Panc1 (cell line): ENCODE results near the gene C6. TPM values are rescaled to one million over a fixed set of nuclear protein-coding genes. Genes with fewer than 3 reads are reported as not detected.

Experiments
- ATAC-seq: fragments of 200-7000 bp; cut with Tn5 transposase; 2 replicates; pipeline ENCODE4 v1.9.1; 2020; ENCODE audit warnings: mild to moderate bottlenecking, moderate library complexity
- BruUV-seq: library from RNA; stranded (reverse); fragments of 400-500 nt; replicated peaks from 2 replicates; lab custom pipeline; 2021; lab: Mats Ljungman, UMichigan
- CTCF ChIA-PET: fragments of 300-600 bp; sonication (Branson Sonifier 250); formaldehyde crosslinking; loops from one replicate; lab custom pipeline; 2022; ENCODE audit warnings: antibody characterized with exemption; lab: Charles Lee
- POLR2A ChIA-PET: fragments of 300-600 bp; sonication (Branson Sonifier 250); formaldehyde crosslinking; loops from one replicate; lab custom pipeline; 2022; ENCODE audit warnings: antibody characterized with exemption; lab: Charles Lee
- DNase-seq: peaks from one replicate; pipeline ENCODE4 v3.0.0-alpha.2; 2010; ENCODE audit warnings: low read depth, low spot score
- H3K27ac ChIP-seq: 2 replicates; pipeline ENCODE4 v1.5.1; 2011; ENCODE audit warnings: mild to moderate bottlenecking, low read length, inconsistent platforms
- H3K27me3 ChIP-seq: fragments of 200-500 bp; sonication (Bioruptor generic); 2 replicates; pipeline ENCODE4 v1.6.0; 2014; ENCODE audit warnings: low read length, inconsistent platforms; ENCODE audit not compliant: control insufficient read depth, insufficient read depth
- H3K36me3 ChIP-seq: fragments of 200-500 bp; sonication (Bioruptor generic); 2 replicates; pipeline ENCODE4 v1.5.1; 2014; ENCODE audit warnings: inconsistent platforms, mild to moderate bottlenecking, low read length, moderate library complexity; ENCODE audit not compliant: control insufficient read depth, insufficient read depth
- H3K4me1 ChIP-seq: 2 replicates; pipeline ENCODE4 v1.5.1; 2011; ENCODE audit warnings: inconsistent platforms, mild to moderate bottlenecking, low read length, moderate library complexity; ENCODE audit not compliant: control insufficient read depth, insufficient read depth
- H3K4me3 ChIP-seq, 2 experiments: 2 replicates each; pipeline ENCODE4 v1.5.1; 2011 to 2012; ENCODE audit warnings: low read depth in 2 of 2, low read length in 2 of 2, mild to moderate bottlenecking in 2 of 2, inconsistent platforms in 1 of 2, moderate library complexity in 1 of 2
- H3K9me3 ChIP-seq: fragments of 200-500 bp; sonication (Bioruptor generic); 2 replicates; pipeline ENCODE4 v1.5.1; 2014; ENCODE audit warnings: low read depth, mild to moderate bottlenecking, inconsistent platforms, low read length, moderate library complexity; ENCODE audit not compliant: control insufficient read depth, insufficient read depth
- POLR2AphosphoS5 ChIP-seq: IDR thresholded peaks from 2 replicates; pipeline ENCODE4 v1.6.1; 2012; ENCODE audit warnings: mild to moderate bottlenecking, low read depth, low read length, moderate library complexity
- SIN3A ChIP-seq: IDR thresholded peaks from 2 replicates; pipeline ENCODE4 v1.6.1; 2012; ENCODE audit warnings: low read depth, mild to moderate bottlenecking, low read length, moderate library complexity, borderline replicate concordance; ENCODE audit not compliant: insufficient read depth
- TCF7L2 ChIP-seq: IDR thresholded peaks from 2 replicates; pipeline ENCODE4 v1.6.1; 2011; ENCODE audit warnings: mild to moderate bottlenecking, low read depth, low read length, inconsistent platforms
- in situ Hi-C: cut with HindIII; loops from 2 replicates; pipeline ENCODE4 v1.10.0; 2016; ENCODE audit warnings: low sequenced_read_pairs, low pct_unique_long_range_greater_than_20kb
- intact Hi-C: fragments of 100-400 bp; cut with micrococcal nuclease; formaldehyde crosslinking; loops from one replicate; pipeline ENCODE4 v1.10.0; 2022; ENCODE audit not compliant: unreplicated experiment
- total RNA-seq: library from RNA; stranded (reverse); gene quantifications from one replicate; pipeline ENCODE4 v1.2.1, GENCODE V29; 2021; ENCODE audit not compliant: unreplicated experiment
- TF ChIP-seq, protein P1 (sequence below): fragments of 450-650 bp; IDR thresholded peaks from 2 replicates; pipeline ENCODE4 v1.5.1; 2017; ENCODE audit warnings: mild to moderate bottlenecking
- TF ChIP-seq, protein P2 (sequence below), 2 experiments: IDR thresholded peaks; 2 replicates each; pipeline ENCODE4 v1.6.1; 2011 to 2012; ENCODE audit warnings: low read depth in 2 of 2, control low read depth in 1 of 2, low read length in 1 of 2, mild to moderate bottlenecking in 1 of 2, moderate library complexity in 1 of 2; ENCODE audit not compliant: insufficient read depth in 1 of 2

Gene C6
- total RNA-seq, 1 experiment from 2014 or later = 0.13 TPM

DNA sequence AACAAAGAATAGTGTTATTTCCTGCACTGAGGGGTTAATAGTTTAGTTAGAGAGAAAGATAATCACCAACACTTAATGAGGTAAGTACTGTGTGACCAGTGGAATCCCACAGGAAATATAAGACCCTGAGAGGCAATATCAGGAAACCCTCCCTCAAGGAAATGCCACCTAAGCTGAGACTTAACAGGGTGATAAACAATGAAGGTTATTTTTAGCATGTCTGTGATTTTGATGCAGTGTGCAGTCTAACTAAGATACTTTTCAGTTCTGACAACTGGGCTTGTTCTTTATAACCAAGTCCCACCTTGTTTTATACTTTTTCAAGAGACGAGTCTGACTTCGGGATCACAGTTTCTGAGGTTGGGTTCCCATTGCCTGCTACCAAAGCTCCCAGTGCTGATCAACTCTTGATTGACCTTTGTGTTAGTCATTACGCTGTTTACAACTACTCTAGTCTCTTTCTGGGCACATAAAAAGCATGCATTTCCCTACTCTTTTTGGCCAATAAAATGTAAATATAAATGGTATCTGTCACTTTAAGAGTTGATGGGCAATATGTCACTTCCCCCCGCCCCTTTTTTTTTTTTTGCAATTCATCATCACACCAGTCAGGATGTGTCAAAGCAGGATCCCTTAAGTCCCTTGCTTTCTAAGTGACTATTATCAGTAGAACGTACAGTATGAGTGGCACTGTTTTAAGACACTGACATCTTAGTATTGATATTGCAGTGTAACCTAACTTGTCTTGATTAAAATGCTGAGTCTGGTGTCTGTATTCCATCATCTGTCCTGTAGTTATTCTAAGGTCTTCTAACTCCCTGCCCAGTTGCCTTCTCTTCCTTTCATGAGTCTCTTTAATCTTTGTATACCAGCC, 31.4 kb downstream of the C6 start:
- Histone ChIP-seq H3K27ac (no peak overlapping the region), H3K4me1 (no peaks in the 10 kb centered on the region), H3K9me3 (no peaks in the 10 kb centered on the region), H3K4me3 (no peak overlapping the region), H3K36me3 (no peaks in the 10 kb centered on the region), H3K27me3 (no peaks in the 10 kb centered on the region)
- TF ChIP-seq SIN3A = no peak
- no peak for TF ChIP-seq TCF7L2
- TF ChIP-seq, protein P1, sequence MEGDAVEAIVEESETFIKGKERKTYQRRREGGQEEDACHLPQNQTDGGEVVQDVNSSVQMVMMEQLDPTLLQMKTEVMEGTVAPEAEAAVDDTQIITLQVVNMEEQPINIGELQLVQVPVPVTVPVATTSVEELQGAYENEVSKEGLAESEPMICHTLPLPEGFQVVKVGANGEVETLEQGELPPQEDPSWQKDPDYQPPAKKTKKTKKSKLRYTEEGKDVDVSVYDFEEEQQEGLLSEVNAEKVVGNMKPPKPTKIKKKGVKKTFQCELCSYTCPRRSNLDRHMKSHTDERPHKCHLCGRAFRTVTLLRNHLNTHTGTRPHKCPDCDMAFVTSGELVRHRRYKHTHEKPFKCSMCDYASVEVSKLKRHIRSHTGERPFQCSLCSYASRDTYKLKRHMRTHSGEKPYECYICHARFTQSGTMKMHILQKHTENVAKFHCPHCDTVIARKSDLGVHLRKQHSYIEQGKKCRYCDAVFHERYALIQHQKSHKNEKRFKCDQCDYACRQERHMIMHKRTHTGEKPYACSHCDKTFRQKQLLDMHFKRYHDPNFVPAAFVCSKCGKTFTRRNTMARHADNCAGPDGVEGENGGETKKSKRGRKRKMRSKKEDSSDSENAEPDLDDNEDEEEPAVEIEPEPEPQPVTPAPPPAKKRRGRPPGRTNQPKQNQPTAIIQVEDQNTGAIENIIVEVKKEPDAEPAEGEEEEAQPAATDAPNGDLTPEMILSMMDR = no peak
- no peak for ATAC-seq
- no peak for DNase-seq
- BruUV-seq = no TSS peak
- POLR2A ChIA-PET = no interaction called here
- in situ Hi-C loops = no loop called here
- intact Hi-C loops = no loop called here
- CTCF ChIA-PET = no interaction called here

DNA sequence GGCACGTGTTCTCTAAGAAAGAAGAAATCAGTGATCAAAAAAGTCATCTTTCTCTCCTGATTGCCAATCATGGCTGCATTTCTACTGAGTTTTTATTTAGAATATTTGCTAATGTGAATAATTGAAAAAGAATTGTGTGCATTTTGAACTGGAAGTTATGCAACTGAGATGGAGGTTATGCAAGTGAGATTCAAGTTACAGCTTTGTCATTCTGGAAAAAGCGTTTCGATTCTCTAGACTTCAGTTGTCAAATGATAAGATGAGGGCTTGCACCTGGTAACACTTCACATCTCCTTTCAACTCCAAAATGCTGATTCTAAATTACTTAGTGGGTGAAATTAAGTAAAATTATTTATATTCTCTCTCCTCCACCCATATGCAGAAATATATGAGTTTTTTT, 36.4 kb downstream of the C6 start:
- DNase-seq (no peak), ATAC-seq (no peak)
- Histone ChIP-seq H3K9me3 (no peaks in the 10 kb centered on the region), H3K27me3 (no peaks in the 10 kb centered on the region), H3K4me1 (no peaks in the 10 kb centered on the region), H3K27ac (no peak overlapping the region), H3K4me3 (no peak overlapping the region), H3K36me3 (no peaks in the 10 kb centered on the region)
- in situ Hi-C loops (no loop called here), intact Hi-C loops (no loop called here)
- CTCF ChIA-PET = no interaction called here
- no TSS peak for BruUV-seq
- TF ChIP-seq SIN3A = no peak
- no peak for TF ChIP-seq POLR2AphosphoS5
- TF ChIP-seq, protein P2, sequence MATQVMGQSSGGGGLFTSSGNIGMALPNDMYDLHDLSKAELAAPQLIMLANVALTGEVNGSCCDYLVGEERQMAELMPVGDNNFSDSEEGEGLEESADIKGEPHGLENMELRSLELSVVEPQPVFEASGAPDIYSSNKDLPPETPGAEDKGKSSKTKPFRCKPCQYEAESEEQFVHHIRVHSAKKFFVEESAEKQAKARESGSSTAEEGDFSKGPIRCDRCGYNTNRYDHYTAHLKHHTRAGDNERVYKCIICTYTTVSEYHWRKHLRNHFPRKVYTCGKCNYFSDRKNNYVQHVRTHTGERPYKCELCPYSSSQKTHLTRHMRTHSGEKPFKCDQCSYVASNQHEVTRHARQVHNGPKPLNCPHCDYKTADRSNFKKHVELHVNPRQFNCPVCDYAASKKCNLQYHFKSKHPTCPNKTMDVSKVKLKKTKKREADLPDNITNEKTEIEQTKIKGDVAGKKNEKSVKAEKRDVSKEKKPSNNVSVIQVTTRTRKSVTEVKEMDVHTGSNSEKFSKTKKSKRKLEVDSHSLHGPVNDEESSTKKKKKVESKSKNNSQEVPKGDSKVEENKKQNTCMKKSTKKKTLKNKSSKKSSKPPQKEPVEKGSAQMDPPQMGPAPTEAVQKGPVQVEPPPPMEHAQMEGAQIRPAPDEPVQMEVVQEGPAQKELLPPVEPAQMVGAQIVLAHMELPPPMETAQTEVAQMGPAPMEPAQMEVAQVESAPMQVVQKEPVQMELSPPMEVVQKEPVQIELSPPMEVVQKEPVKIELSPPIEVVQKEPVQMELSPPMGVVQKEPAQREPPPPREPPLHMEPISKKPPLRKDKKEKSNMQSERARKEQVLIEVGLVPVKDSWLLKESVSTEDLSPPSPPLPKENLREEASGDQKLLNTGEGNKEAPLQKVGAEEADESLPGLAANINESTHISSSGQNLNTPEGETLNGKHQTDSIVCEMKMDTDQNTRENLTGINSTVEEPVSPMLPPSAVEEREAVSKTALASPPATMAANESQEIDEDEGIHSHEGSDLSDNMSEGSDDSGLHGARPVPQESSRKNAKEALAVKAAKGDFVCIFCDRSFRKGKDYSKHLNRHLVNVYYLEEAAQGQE (IDR thresholded peaks at IDR 0.05; ENCODE audit: insufficient read depth in 1 of 2, low read depth in 2 of 2, low read length in 1 of 2) = no peak
- POLR2A ChIA-PET = interaction anchor here (0.6 kb wide), 1 partner anchor 35 kb away, joined by 4 read pairs; no protein-coding TSS in a partner anchor

DNA sequence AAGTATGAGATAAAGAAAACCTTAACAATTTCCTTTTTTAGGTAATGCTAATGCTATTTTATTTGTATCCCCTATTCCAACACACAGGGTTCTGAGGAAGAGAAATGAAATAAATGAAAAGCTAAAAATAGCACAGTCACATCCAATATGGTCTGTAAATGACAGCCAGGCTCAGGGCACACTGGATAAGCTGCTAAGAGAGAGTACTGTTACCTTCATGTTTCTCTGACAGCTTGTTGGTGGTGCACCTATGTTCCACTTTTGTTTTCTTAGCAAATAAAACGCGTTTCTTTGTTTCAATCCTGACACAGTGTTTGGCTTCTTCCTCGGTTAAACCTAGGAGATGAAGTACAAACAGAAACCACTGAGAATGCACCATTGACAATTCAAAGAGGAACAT, 41.3 kb downstream of the C6 start:
- ChIA-PET POLR2A (no interaction called here), CTCF (no interaction called here)
- TF ChIP-seq POLR2AphosphoS5 (no peak), TCF7L2 (no peak), SIN3A (no peak)
- TF ChIP-seq, protein P1 = no peak
- TF ChIP-seq, protein P2 (IDR thresholded peaks at IDR 0.05; ENCODE audit: insufficient read depth in 1 of 2, low read depth in 2 of 2, low read length in 1 of 2) = no peak
- intact Hi-C loops (no loop called here), in situ Hi-C loops (no loop called here)
- Histone ChIP-seq H3K27me3 (no peaks in the 10 kb centered on the region), H3K9me3 (no peaks in the 10 kb centered on the region), H3K4me3 (no peak overlapping the region), H3K27ac (no peak overlapping the region), H3K4me1 (no peaks in the 10 kb centered on the region), H3K36me3 (no peaks in the 10 kb centered on the region)
- DNase-seq (no peak), ATAC-seq (no peak)
- no TSS peak for BruUV-seq
